ENCODE measurements around the gene OR52E5. TPM values are rescaled to one million over a fixed set of nuclear protein-coding genes. Genes with fewer than 3 reads are reported as not detected.

The OR52E5 gene
- total and polyA plus RNA-seq, 10 of the 15 experiments (the other 5 are each of a cell fraction or from before 2014, with no cell fraction given), result not detected

DNA sequence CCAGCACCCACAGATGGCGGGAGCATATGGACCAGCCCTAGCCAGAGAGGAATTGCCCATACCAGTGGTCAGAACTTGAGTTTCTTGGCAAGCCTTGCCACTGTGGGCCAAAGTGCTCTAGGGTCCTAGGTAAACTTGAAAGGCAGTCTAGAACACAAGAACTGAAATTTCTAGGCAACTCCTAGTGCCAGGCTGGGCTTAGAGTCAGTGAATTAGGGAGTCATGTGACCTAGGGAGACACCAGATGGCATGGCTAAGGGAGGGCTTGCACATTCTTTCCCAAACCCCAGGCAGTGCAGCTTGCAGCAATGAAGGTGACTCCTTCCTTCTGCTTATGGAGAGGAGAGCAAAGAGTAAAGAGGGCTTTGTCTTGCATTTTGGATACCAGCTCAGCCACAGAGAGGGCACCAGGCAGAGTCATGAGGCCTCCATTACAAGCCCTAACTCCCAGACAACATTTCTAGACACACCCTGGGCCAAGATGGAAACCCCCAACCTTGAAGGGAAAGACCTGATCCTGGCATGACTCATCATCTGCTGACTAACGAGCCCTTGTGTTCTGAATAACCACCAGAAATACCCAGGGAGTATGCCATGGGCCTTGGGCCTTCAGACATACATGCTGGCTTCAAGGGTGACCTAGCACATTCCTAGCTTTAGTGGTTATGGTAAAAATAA lies 29.9 kb downstream of the OR52E5 start (continued):
- TF ChIP-seq IKZF2 (IDR thresholded peaks at IDR 0.05) (peak; percentile 12 to 31; a peak in 1 of 4 replicates), KAT2A (conservative IDR thresholded peaks at IDR 0.05; ENCODE audit: control insufficient read depth, low read depth, low read length) (no peak), KLF5 (IDR thresholded peaks at IDR 0.05; ENCODE audit: partially characterized antibody) (no peak), FOXM1 (IDR thresholded peaks at IDR 0.05; ENCODE audit: low read depth, low read length) (no peak), NFYB (IDR thresholded peaks at IDR 0.05; ENCODE audit: insufficient read depth, low read depth, low read length) (no peak), GABPA (IDR thresholded peaks at IDR 0.05; ENCODE audit: low read depth) (no peak), ZNF687 (IDR thresholded peaks at IDR 0.05) (peak; percentile 44; the same call in 1 of the 2 replicates), ZNF24 (IDR thresholded peaks at IDR 0.05) (no peak), E2F8 (IDR thresholded peaks at IDR 0.05; ENCODE audit: low read depth, partially characterized antibody) (no peak), GATAD2B (conservative IDR thresholded peaks at IDR 0.05; ENCODE audit: low read depth) (no peak), STAT3 (IDR thresholded peaks at IDR 0.05; ENCODE audit: low read depth, low read length) (no peak), ZNF274 (IDR thresholded peaks at IDR 0.05; ENCODE audit: insufficient read depth, insufficient read length) (no peak), ZNF384 (IDR thresholded peaks at IDR 0.05; ENCODE audit: borderline replicate concordance, low read depth, low read length) (no peak), SP1 (IDR thresholded peaks at IDR 0.05; ENCODE audit: low read depth, low read length) (no peak), RB1 (IDR thresholded peaks at IDR 0.05; ENCODE audit: borderline replicate concordance) (no peak), FOS (IDR thresholded peaks at IDR 0.05; ENCODE audit: borderline replicate concordance, extremely low read depth, insufficient read length) (no peak), CBX5 (IDR thresholded peaks at IDR 0.05; ENCODE audit: low read depth) (no peak)
- TF ChIP-seq, protein P1, sequence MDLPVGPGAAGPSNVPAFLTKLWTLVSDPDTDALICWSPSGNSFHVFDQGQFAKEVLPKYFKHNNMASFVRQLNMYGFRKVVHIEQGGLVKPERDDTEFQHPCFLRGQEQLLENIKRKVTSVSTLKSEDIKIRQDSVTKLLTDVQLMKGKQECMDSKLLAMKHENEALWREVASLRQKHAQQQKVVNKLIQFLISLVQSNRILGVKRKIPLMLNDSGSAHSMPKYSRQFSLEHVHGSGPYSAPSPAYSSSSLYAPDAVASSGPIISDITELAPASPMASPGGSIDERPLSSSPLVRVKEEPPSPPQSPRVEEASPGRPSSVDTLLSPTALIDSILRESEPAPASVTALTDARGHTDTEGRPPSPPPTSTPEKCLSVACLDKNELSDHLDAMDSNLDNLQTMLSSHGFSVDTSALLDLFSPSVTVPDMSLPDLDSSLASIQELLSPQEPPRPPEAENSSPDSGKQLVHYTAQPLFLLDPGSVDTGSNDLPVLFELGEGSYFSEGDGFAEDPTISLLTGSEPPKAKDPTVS (IDR thresholded peaks at IDR 0.05; ENCODE audit: low read depth, low read length), result no peak
